ENCODE data around the gene TFDP1. TPM values are rescaled to one million over a fixed set of nuclear protein-coding genes. Genes with fewer than 3 reads are reported as not detected.

TFDP1 gene
- total RNA-seq, 1 experiment from 2014 or later = 107 TPM

GRCh38 chr13:113537205-113537604, 47.3 kb upstream of the TFDP1 start:
- BruUV-seq (replicated peaks) = no TSS peak
- H3K4me3 ChIP-seq = no peak overlapping the region
- no peaks in the 10 kb centered on the region for H3K9me3 ChIP-seq (ENCODE audit: insufficient read depth, low read depth)
- H3K79me2 ChIP-seq (ENCODE audit: low read depth) = no peaks in the 10 kb centered on the region
- intact Hi-C loops (cut with micrococcal nuclease; ENCODE audit: unreplicated experiment) = no loop called here
- no peaks in the 10 kb centered on the region for H3K27me3 ChIP-seq (ENCODE audit: insufficient read depth, low read depth)
- TF ChIP-seq CTCF (conservative IDR thresholded peaks at IDR 0.05) (no peak), EZH2 (IDR thresholded peaks at IDR 0.05; ENCODE audit: low read depth) (no peak)
- H3K36me3 ChIP-seq (ENCODE audit: low read depth) = peaks cover 14% of the 10 kb centered on the region; the same call in 1 of the 2 replicates
- ChIA-PET CTCF (no interaction called here), POLR2A (ENCODE audit: unreplicated experiment) (no interaction called here)
- peaks cover 31% of the 10 kb centered on the region for H3F3A ChIP-seq (ENCODE audit: insufficient read depth, low read depth)
- peaks cover 5% of the 10 kb centered on the region; the same call in 1 of the 2 replicates for H4K20me1 ChIP-seq (ENCODE audit: insufficient read depth)
- H3K9me2 ChIP-seq (ENCODE audit: insufficient read depth) = no peaks in the 10 kb centered on the region
- no peak overlapping the region for H3K27ac ChIP-seq
- no peak for DNase-seq
- H3K4me1 ChIP-seq (replicated peaks; ENCODE audit: insufficient read depth) = peaks cover 27% of the 10 kb centered on the region
- H3K4me2 ChIP-seq = no peak overlapping the region
- H2AFZ ChIP-seq = no peak overlapping the region

GRCh38 chr13:113537909-113538688, 46.5 kb upstream of the TFDP1 start:
- peaks cover 14% of the 10 kb centered on the region; the same call in 1 of the 2 replicates for H3K36me3 ChIP-seq (ENCODE audit: low read depth)
- H3K9me2 ChIP-seq (ENCODE audit: insufficient read depth) = no peaks in the 10 kb centered on the region
- POLR2A ChIA-PET (ENCODE audit: unreplicated experiment) = no interaction called here
- no peak for DNase-seq
- H3F3A ChIP-seq (ENCODE audit: insufficient read depth, low read depth) = peaks cover 30% of the 10 kb centered on the region
- no peak overlapping the region for H3K4me2 ChIP-seq
- peaks cover 19% of the 10 kb centered on the region for H3K4me1 ChIP-seq (replicated peaks; ENCODE audit: insufficient read depth)
- H3K79me2 ChIP-seq (ENCODE audit: low read depth) = no peaks in the 10 kb centered on the region
- H3K4me3 ChIP-seq = no peak overlapping the region
- intact Hi-C loops (cut with micrococcal nuclease; ENCODE audit: unreplicated experiment) = no loop called here
- no peaks in the 10 kb centered on the region for H3K27me3 ChIP-seq (ENCODE audit: insufficient read depth, low read depth)
- H4K20me1 ChIP-seq (ENCODE audit: insufficient read depth) = peaks cover 5% of the 10 kb centered on the region; the same call in 1 of the 2 replicates
- no peak overlapping the region for H3K27ac ChIP-seq
- H2AFZ ChIP-seq = no peak overlapping the region
- no TSS peak for BruUV-seq (replicated peaks)
- CTCF ChIA-PET = no interaction called here
- TF ChIP-seq CTCF (conservative IDR thresholded peaks at IDR 0.05) (no peak), EZH2 (IDR thresholded peaks at IDR 0.05; ENCODE audit: low read depth) (no peak)
- no peaks in the 10 kb centered on the region for H3K9me3 ChIP-seq (ENCODE audit: insufficient read depth, low read depth)

- Histone ChIP-seq H3K79me2 (ENCODE audit: low read depth) (0 out of 2 replicates have a peak, but pooled peaks cover 3% of the 10 kb centered on the region), H3K4me1 (replicated peaks; ENCODE audit: insufficient read depth) (peaks cover 16% of the 10 kb centered on the region), H3K4me2 (no peak overlapping the region), H3K9me2 (ENCODE audit: insufficient read depth) (no peaks in the 10 kb centered on the region), H3F3A (ENCODE audit: insufficient read depth, low read depth) (peaks cover 26% of the 10 kb centered on the region), H2AFZ (no peak overlapping the region), H3K27me3 (ENCODE audit: insufficient read depth, low read depth) (no peaks in the 10 kb centered on the region), H3K9me3 (ENCODE audit: insufficient read depth, low read depth) (no peaks in the 10 kb centered on the region), H3K4me3 (no peak overlapping the region), H4K20me1 (ENCODE audit: insufficient read depth) (peaks cover 5% of the 10 kb centered on the region; the same call in 1 of the 2 replicates), H3K36me3 (ENCODE audit: low read depth) (peaks cover 14% of the 10 kb centered on the region; the same call in 1 of the 2 replicates), H3K27ac (no peak overlapping the region)
- no TSS peak for BruUV-seq (replicated peaks)
- CTCF ChIA-PET = no interaction called here
- no peak for DNase-seq
- intact Hi-C loops (cut with micrococcal nuclease; ENCODE audit: unreplicated experiment) = no loop called here
- TF ChIP-seq CTCF (conservative IDR thresholded peaks at IDR 0.05) = no peak
- no peak for TF ChIP-seq EZH2 (IDR thresholded peaks at IDR 0.05; ENCODE audit: low read depth)
- POLR2A ChIA-PET (ENCODE audit: unreplicated experiment) = no interaction called here
Measured at GRCh38 chr13:113538689-113539058, 45.9 kb upstream of the TFDP1 start.
